IMR-90 (cell line): ENCODE measurements around the gene NFATC1. TPM values are rescaled to one million over a fixed set of nuclear protein-coding genes. Genes with fewer than 3 reads are reported as not detected.

Experiments used
- ATAC-seq: fragments of 200-7000 bp; cut with Tn5 transposase; 2 replicates; pipeline ENCODE4 v1.9.1; 2020; ENCODE audit warnings: low read depth, mild to moderate bottlenecking, moderate library complexity
- BruUV-seq: library from RNA; stranded (reverse); fragments of 400-500 nt; replicated peaks from 2 replicates; lab custom pipeline; 2021; lab: Mats Ljungman, UMichigan
- CTCF ChIA-PET: fragments of 300-600 bp; formaldehyde crosslinking; extraction: SDS; loops from one replicate; lab custom pipeline; 2021; ENCODE audit warnings: antibody characterized with exemption; lab: Yijun Ruan, JAX
- POLR2A ChIA-PET: fragments of 300-600 bp; sonication (Branson Sonifier 250); formaldehyde crosslinking; loops from one replicate; lab custom pipeline; 2022; ENCODE audit warnings: antibody characterized with exemption; ENCODE audit not compliant: unreplicated experiment; lab: Charles Lee
- DNase-seq: peaks from one replicate; pipeline ENCODE4 v3.0.0; 2013
- H2AFZ ChIP-seq: replicated peaks from 2 replicates; pipeline ENCODE3; 2013; ENCODE audit warnings: low read length, mild to moderate bottlenecking; ENCODE audit not compliant: poor library complexity
- H2AK5ac ChIP-seq: 2 replicates; pipeline ENCODE4 v1.6.1; 2013; ENCODE audit warnings: low read depth, low read length, inconsistent platforms
- H2AK9ac ChIP-seq: replicated peaks from 2 replicates; pipeline ENCODE3; 2013; ENCODE audit warnings: mild to moderate bottlenecking, low read depth, low read length, moderate library complexity; ENCODE audit not compliant: poor library complexity
- H2BK120ac ChIP-seq: 2 replicates; pipeline ENCODE4 v1.6.1; 2013; ENCODE audit warnings: low read depth, low read length, inconsistent platforms
- H2BK15ac ChIP-seq: 3 replicates; pipeline ENCODE4 v1.6.1; 2013; ENCODE audit warnings: low read depth, low read length, inconsistent platforms
- H2BK20ac ChIP-seq: 2 replicates; pipeline ENCODE4 v1.6.1; 2013; ENCODE audit warnings: low read depth, mild to moderate bottlenecking, inconsistent platforms, low read length, moderate library complexity
- H2BK5ac ChIP-seq: 2 replicates; pipeline ENCODE4 v1.6.1; 2013; ENCODE audit warnings: mild to moderate bottlenecking, low read depth, low read length, inconsistent platforms; ENCODE audit not compliant: poor library complexity, severe bottlenecking
- H3K14ac ChIP-seq: replicated peaks from 2 replicates; pipeline ENCODE4 v1.6.1; 2013; ENCODE audit warnings: low read depth, low read length, inconsistent platforms
- H3K18ac ChIP-seq: 2 replicates; pipeline ENCODE4 v1.6.1; 2013; ENCODE audit warnings: low read depth, low read length, control low read depth
- H3K23ac ChIP-seq: 2 replicates; pipeline ENCODE4 v1.6.1; 2013; ENCODE audit warnings: low read depth, low read length, inconsistent platforms
- H3K27ac ChIP-seq: 2 replicates; pipeline ENCODE4 v1.5.1; 2013; ENCODE audit warnings: mild to moderate bottlenecking, control low read depth, low read length; ENCODE audit not compliant: insufficient read depth
- H3K27me3 ChIP-seq: 2 replicates; pipeline ENCODE4 v1.6.1; 2013; ENCODE audit warnings: low read length; ENCODE audit not compliant: control insufficient read depth, insufficient read depth
- H3K36me3 ChIP-seq: 2 replicates; pipeline ENCODE4 v1.6.1; 2013; ENCODE audit warnings: low read length, mixed read lengths; ENCODE audit not compliant: control insufficient read depth, insufficient read depth
- H3K4ac ChIP-seq: 2 replicates; pipeline ENCODE4 v1.6.1; 2013; ENCODE audit warnings: low read depth, low read length, inconsistent platforms
- H3K4me1 ChIP-seq: 2 replicates; pipeline ENCODE4 v1.6.1; 2013; ENCODE audit warnings: low read length, mixed read lengths; ENCODE audit not compliant: control insufficient read depth, insufficient read depth
- H3K4me2 ChIP-seq: 2 replicates; pipeline ENCODE4 v1.6.1; 2013; ENCODE audit warnings: low read depth, mild to moderate bottlenecking, control low read depth, low read length, moderate library complexity
- H3K4me3 ChIP-seq: 2 replicates; pipeline ENCODE4 v1.5.1; 2013; ENCODE audit warnings: low read depth, mild to moderate bottlenecking, control low read depth, low read length, moderate library complexity; ENCODE audit not compliant: insufficient read depth
- H3K56ac ChIP-seq: 2 replicates; pipeline ENCODE4 v1.6.1; 2013; ENCODE audit warnings: low read length, inconsistent platforms; ENCODE audit not compliant: insufficient read depth; ENCODE audit errors: extremely low read depth
- H3K79me1 ChIP-seq, 2 experiments: 2 replicates each; pipeline ENCODE4 v1.6.1; 2013; ENCODE audit warnings: low read length in 2 of 2, inconsistent platforms in 1 of 2, low read depth in 1 of 2
- H3K9ac ChIP-seq: 2 replicates; pipeline ENCODE4 v1.6.1; 2013; ENCODE audit warnings: low read depth, low read length, control low read depth
- H3K9me1 ChIP-seq: 2 replicates; pipeline ENCODE4 v1.6.1; 2013; ENCODE audit warnings: low read length, inconsistent platforms; ENCODE audit not compliant: insufficient read depth
- H3K9me3 ChIP-seq: 2 replicates; pipeline ENCODE4 v1.6.1; 2013; ENCODE audit warnings: low read length; ENCODE audit not compliant: control insufficient read depth, insufficient read depth
- H4K20me1 ChIP-seq: 2 replicates; pipeline ENCODE4 v1.6.1; 2013; ENCODE audit warnings: low read length, inconsistent platforms; ENCODE audit not compliant: insufficient read depth
- H4K5ac ChIP-seq: 2 replicates; pipeline ENCODE4 v1.6.1; 2013; ENCODE audit warnings: mild to moderate bottlenecking, low read depth, low read length, control low read depth
- H4K8ac ChIP-seq, 2 experiments: 2 replicates each; pipeline ENCODE4 v1.6.1; 2013; ENCODE audit warnings: low read depth in 2 of 2, low read length in 2 of 2, control low read depth in 1 of 2, inconsistent platforms in 1 of 2
- H4K91ac ChIP-seq: 2 replicates; pipeline ENCODE4 v1.6.1; 2013; ENCODE audit warnings: low read depth, low read length, inconsistent platforms; ENCODE audit not compliant: insufficient read depth
- MAFK ChIP-seq: IDR thresholded peaks from 2 replicates; pipeline ENCODE4 v1.6.1; 2012; ENCODE audit warnings: low read depth, low read length, improper control_type of control experiment
- MXI1 ChIP-seq: IDR thresholded peaks from 2 replicates; pipeline ENCODE4 v1.6.1; 2012; ENCODE audit warnings: low read depth, mild to moderate bottlenecking, low read length, moderate library complexity, borderline replicate concordance
- POLR2A ChIP-seq: IDR thresholded peaks from 2 replicates; pipeline ENCODE4 v1.6.1; 2012; ENCODE audit warnings: mild to moderate bottlenecking, low read depth, low read length
- RCOR1 ChIP-seq: IDR thresholded peaks from 2 replicates; pipeline ENCODE4 v1.6.1; 2012; ENCODE audit warnings: mild to moderate bottlenecking, low read length, improper control_type of control experiment; ENCODE audit not compliant: insufficient replicate concordance
- RFX5 ChIP-seq: IDR thresholded peaks from 2 replicates; pipeline ENCODE4 v1.8.0; 2012; ENCODE audit warnings: low read depth, mild to moderate bottlenecking, low read length, moderate library complexity
- WGBS, 2 experiments: methylation state at CpG; one replicate each; pipeline versions ENCODE4 v1.1.5 to v1.1.7; 2013; ENCODE audit warnings: missing lambda C conversion rate in 2 of 2; ENCODE audit not compliant: insufficient read length in 1 of 2; ENCODE audit errors: extremely low coverage in 2 of 2; 5-methylcytosine and 5-hydroxymethylcytosine counted together
- dilution Hi-C: fragments of 300-500 bp; cut with HindIII; formaldehyde crosslinking; loops from one replicate; pipeline ENCODE4 v1.14.3; 2018; ENCODE audit warnings: low sequenced_read_pairs; ENCODE audit not compliant: unreplicated experiment
- in situ Hi-C: fragments of 300-500 bp; cut with MboI; formaldehyde crosslinking; loops from 3 replicates; pipeline ENCODE4 v1.14.3; 2019; ENCODE audit warnings: low sequenced_read_pairs, inconsistent platforms, mixed read lengths
- intact Hi-C: fragments of 100-400 bp; cut with micrococcal nuclease; formaldehyde crosslinking; loops from 2 replicates; pipeline ENCODE4 v1.10.0; 2022
- polyA plus RNA-seq, 3 experiments: library from polyadenylated mRNA; depleted of rRNA; stranded (reverse); fragments of >200 nt; gene quantifications; 2 replicates each; pipeline ENCODE4 v1.2.3, GENCODE V29; 2012; ENCODE audit warnings: low replicate concordance in 1 of 3
- total RNA-seq: library from RNA; depleted of rRNA; stranded (reverse); fragments of >200 nt; gene quantifications from 2 replicates; pipeline ENCODE4 v1.2.3, GENCODE V29; 2012
- TF ChIP-seq, protein P1 (sequence below): fragments of 150-350 bp; IDR thresholded peaks from 2 replicates; pipeline ENCODE4 v1.6.1; 2017; ENCODE audit warnings: mild to moderate bottlenecking, antibody characterized with exemption, low read length, low read depth
- TF ChIP-seq, protein P2 (sequence below): conservative IDR thresholded peaks from 2 replicates; pipeline ENCODE4 v1.5.1; 2012; ENCODE audit warnings: mild to moderate bottlenecking, low read depth, low read length, improper control_type of control experiment
- TF ChIP-seq, protein P3 (sequence below): fragments of 150-350 bp; IDR thresholded peaks from 2 replicates; pipeline ENCODE4 v1.6.1; 2016; ENCODE audit warnings: low read depth, mild to moderate bottlenecking, low read length, moderate library complexity, borderline replicate concordance

Gene NFATC1
- total and polyA plus RNA-seq, 2 of the 4 experiments (the other 2 are of a cell fraction) = 0.36 to 1.8 TPM

DNA sequence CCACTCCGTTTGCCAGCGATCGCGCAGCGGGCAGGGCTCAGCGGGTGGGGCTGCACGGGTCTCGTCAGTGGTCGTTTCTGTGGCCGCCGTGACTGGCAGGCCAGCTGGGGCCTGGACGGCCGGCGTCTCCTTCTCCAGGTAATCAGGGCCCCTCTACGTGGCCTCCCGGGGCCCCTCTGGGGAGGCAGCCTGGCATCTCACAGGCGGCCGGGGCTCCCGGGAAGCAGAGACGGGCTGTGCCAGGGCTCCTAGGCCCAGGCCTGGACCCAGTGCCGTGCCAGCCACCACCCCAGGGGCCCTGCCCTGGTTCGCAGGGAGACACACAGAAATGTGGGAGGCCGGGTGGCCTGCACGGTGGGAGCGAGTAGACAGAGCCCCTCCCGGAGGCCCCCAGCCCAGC is 59.5 kb downstream of the NFATC1 start:
- no peak overlapping the region for H4K8ac ChIP-seq
- dilution Hi-C loops = no loop called here
- no peak overlapping the region for H3K27ac ChIP-seq
- in situ Hi-C loops = no loop called here
- no peaks in the 10 kb centered on the region for H3K9me3 ChIP-seq
- WGBS, 2 experiments = 95% methylated on average over 15 of the region's 26 CpGs; no CpG with 5 or more reads in 1 of the 2 experiments
- H2AK9ac ChIP-seq = no peak overlapping the region
- H2BK15ac ChIP-seq = no peak overlapping the region
- H2BK120ac ChIP-seq = no peak overlapping the region
- H3K4me1 ChIP-seq = peaks cover 12% of the 10 kb centered on the region
- ChIA-PET CTCF (no interaction called here), POLR2A (no interaction called here)
- H3K4me2 ChIP-seq = no peak overlapping the region
- H3K56ac ChIP-seq = no peak overlapping the region
- H2BK20ac ChIP-seq = no peak overlapping the region
- no peak overlapping the region for H3K14ac ChIP-seq
- no TSS peak for BruUV-seq
- no peaks in the 10 kb centered on the region; the same call in 1 of the 2 replicates for H3K9me1 ChIP-seq
- H3K9ac ChIP-seq = no peak overlapping the region
- TF ChIP-seq, protein P1, sequence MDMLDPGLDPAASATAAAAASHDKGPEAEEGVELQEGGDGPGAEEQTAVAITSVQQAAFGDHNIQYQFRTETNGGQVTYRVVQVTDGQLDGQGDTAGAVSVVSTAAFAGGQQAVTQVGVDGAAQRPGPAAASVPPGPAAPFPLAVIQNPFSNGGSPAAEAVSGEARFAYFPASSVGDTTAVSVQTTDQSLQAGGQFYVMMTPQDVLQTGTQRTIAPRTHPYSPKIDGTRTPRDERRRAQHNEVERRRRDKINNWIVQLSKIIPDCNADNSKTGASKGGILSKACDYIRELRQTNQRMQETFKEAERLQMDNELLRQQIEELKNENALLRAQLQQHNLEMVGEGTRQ = no peak
- TF ChIP-seq RCOR1 = no peak
- no peak for TF ChIP-seq MAFK
- TF ChIP-seq, protein P2, sequence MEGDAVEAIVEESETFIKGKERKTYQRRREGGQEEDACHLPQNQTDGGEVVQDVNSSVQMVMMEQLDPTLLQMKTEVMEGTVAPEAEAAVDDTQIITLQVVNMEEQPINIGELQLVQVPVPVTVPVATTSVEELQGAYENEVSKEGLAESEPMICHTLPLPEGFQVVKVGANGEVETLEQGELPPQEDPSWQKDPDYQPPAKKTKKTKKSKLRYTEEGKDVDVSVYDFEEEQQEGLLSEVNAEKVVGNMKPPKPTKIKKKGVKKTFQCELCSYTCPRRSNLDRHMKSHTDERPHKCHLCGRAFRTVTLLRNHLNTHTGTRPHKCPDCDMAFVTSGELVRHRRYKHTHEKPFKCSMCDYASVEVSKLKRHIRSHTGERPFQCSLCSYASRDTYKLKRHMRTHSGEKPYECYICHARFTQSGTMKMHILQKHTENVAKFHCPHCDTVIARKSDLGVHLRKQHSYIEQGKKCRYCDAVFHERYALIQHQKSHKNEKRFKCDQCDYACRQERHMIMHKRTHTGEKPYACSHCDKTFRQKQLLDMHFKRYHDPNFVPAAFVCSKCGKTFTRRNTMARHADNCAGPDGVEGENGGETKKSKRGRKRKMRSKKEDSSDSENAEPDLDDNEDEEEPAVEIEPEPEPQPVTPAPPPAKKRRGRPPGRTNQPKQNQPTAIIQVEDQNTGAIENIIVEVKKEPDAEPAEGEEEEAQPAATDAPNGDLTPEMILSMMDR = no peak
- no peak for TF ChIP-seq RFX5
- no peak for TF ChIP-seq POLR2A
- TF ChIP-seq MXI1 = no peak
- TF ChIP-seq, protein P3, sequence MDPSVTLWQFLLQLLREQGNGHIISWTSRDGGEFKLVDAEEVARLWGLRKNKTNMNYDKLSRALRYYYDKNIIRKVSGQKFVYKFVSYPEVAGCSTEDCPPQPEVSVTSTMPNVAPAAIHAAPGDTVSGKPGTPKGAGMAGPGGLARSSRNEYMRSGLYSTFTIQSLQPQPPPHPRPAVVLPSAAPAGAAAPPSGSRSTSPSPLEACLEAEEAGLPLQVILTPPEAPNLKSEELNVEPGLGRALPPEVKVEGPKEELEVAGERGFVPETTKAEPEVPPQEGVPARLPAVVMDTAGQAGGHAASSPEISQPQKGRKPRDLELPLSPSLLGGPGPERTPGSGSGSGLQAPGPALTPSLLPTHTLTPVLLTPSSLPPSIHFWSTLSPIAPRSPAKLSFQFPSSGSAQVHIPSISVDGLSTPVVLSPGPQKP = no peak
- no peak overlapping the region for H3K4me3 ChIP-seq
- H2AK5ac ChIP-seq = no peak overlapping the region
- DNase-seq (no peak), ATAC-seq (no peak)
- no peak overlapping the region for H4K5ac ChIP-seq
- H3K4ac ChIP-seq = no peak overlapping the region
- no peaks in the 10 kb centered on the region for H4K20me1 ChIP-seq
- H2AFZ ChIP-seq = no peak overlapping the region
- H4K91ac ChIP-seq = no peak overlapping the region
- no peaks in the 10 kb centered on the region for H3K27me3 ChIP-seq
- H3K23ac ChIP-seq = no peak overlapping the region
- peaks cover 7% of the 10 kb centered on the region; the same call in 1 of the 2 replicates for H3K36me3 ChIP-seq
- no peak overlapping the region for H2BK5ac ChIP-seq
- intact Hi-C loops = no loop called here
- H3K79me1 ChIP-seq = no peaks in the 10 kb centered on the region
- H3K18ac ChIP-seq = no peak overlapping the region
